Thyroid gland (tissue), 4 donors: ENCODE data around the gene SARDH.

ENCODE experiments used
- CTCF ChIP-seq, 6 experiments: fragments of 200-600 bp in 3 of 6; fragments of 450-650 bp in 3 of 6; sonication (generic) in 3 of 6; IDR thresholded peaks; one replicate each; pipeline ENCODE4 v1.5.1; 2016 to 2019; ENCODE audit warnings: antibody characterized with exemption in 6 of 6, mild to moderate bottlenecking in 2 of 6, inconsistent platforms in 1 of 6, moderate library complexity in 1 of 6
- POLR2A ChIP-seq, 2 donors: fragments of 450-650 bp; IDR thresholded peaks; one replicate each; pipeline ENCODE4 v1.6.1; 2017; ENCODE audit warnings: antibody characterized with exemption in 2 of 2, mild to moderate bottlenecking in 2 of 2, moderate library complexity in 1 of 2

- no peak for TF ChIP-seq CTCF (IDR thresholded peaks at IDR 0.05)
- no peak for TF ChIP-seq POLR2A (IDR thresholded peaks at IDR 0.05)
These were observed 98.0 kb downstream of the SARDH start for GRCh38 chr9:133640160-133640559.
